NB4 (cell line): ENCODE results near the gene RNF114.

Experiments
- POLR2A ChIP-seq: IDR thresholded peaks from 2 replicates; pipeline ENCODE4 v1.6.1; 2011; ENCODE audit warnings: mild to moderate bottlenecking; ENCODE audit not compliant: insufficient read length; ENCODE audit errors: extremely low read depth
- TF ChIP-seq, protein P1 (sequence below): IDR thresholded peaks from one replicate; pipeline ENCODE4 v1.5.1; 2012; ENCODE audit warnings: low read depth, low read length

DNA sequence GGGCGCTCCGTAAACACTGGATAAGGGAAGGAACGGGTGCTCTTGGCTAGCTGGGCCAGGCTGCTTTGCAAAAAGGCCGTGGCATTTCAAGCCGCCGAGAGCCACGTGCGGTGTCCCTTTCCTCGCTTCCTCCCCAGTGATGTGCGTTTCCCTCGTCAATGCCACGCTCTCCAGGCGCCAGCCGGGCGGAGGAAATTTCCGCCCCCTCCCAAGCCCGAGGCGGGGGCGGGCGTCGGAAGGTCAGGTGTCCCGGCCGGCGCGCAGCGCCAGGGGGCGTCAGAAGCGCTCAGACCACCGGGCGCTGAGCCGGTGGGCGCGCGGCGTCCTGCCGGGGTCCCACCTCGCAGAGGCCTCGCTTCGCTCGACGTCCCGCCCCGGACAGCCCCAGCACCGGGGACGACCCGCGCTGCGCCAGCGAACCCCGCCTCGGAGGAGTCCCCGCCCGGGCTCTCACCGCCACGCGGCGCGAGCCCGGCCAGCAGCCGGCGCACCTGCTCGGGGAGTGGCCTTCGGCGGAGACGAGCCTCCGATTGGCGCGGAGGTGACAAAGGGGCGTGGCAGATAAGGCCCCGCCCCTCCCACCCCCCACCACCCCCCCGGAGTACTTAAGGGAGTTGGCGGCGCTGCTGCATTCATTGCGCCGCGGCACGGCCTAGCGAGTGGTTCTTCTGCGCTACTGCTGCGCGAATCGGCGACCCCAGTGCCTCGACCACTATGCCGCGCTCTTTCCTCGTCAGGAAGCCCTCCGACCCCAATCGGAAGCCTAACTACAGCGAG, 46.3 kb downstream of the RNF114 start, which contains the start of gene SNAI1:
- TF ChIP-seq, protein P1, sequence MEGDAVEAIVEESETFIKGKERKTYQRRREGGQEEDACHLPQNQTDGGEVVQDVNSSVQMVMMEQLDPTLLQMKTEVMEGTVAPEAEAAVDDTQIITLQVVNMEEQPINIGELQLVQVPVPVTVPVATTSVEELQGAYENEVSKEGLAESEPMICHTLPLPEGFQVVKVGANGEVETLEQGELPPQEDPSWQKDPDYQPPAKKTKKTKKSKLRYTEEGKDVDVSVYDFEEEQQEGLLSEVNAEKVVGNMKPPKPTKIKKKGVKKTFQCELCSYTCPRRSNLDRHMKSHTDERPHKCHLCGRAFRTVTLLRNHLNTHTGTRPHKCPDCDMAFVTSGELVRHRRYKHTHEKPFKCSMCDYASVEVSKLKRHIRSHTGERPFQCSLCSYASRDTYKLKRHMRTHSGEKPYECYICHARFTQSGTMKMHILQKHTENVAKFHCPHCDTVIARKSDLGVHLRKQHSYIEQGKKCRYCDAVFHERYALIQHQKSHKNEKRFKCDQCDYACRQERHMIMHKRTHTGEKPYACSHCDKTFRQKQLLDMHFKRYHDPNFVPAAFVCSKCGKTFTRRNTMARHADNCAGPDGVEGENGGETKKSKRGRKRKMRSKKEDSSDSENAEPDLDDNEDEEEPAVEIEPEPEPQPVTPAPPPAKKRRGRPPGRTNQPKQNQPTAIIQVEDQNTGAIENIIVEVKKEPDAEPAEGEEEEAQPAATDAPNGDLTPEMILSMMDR: no peak
- TF ChIP-seq POLR2A: no peak
